Gastroesophageal sphincter (tissue), 4 donors: ENCODE results near the gene CERKL. TPM values are rescaled to one million over a fixed set of nuclear protein-coding genes. Genes with fewer than 3 reads are reported as not detected.
A peak's percentile ranks its signal among the peaks of the same experiment; 100 is the strongest.

Source experiments
- ATAC-seq: fragments of 150-250 bp; one replicate; pipeline ENCODE4 v1.9.1; 2016; ENCODE audit warnings: mild to moderate bottlenecking, moderate library complexity
- H3K27ac ChIP-seq, 4 donors: fragments of 200-600 bp; sonication (generic) in 3 of 4; 1 replicate in 3 of 4; 2 replicates in 1 of 4; pipeline ENCODE4 v1.5.1; 2016 to 2019
- H3K27me3 ChIP-seq: fragments of 200-600 bp; sonication (generic); one replicate; pipeline ENCODE4 v1.5.1; 2019
- H3K36me3 ChIP-seq, 2 donors: fragments of 200-600 bp; sonication (generic); one replicate each; pipeline ENCODE4 v1.5.1; 2019; ENCODE audit warnings: control low read depth in 1 of 2
- H3K4me1 ChIP-seq, 3 donors: fragments of 200-600 bp; sonication (generic); 1 replicate in 2 of 3; 2 replicates in 1 of 3; pipeline ENCODE4 v1.5.1; 2016 to 2019; ENCODE audit warnings: control low read depth in 2 of 3
- H3K4me3 ChIP-seq, 2 donors: fragments of 200-600 bp; sonication (generic); one replicate each; pipeline ENCODE4 v1.5.1; 2019; ENCODE audit warnings: mild to moderate bottlenecking in 1 of 2, moderate library complexity in 1 of 2
- H3K9me3 ChIP-seq, 3 donors: fragments of 200-600 bp; sonication (generic); one replicate each; pipeline ENCODE4 v1.5.1; 2017 to 2019; ENCODE audit warnings: control low read depth in 2 of 3
- CTCF ChIP-seq, 4 experiments: fragments of 200-600 bp in 2 of 4; fragments of 450-650 bp in 2 of 4; sonication (generic) in 1 of 4; IDR thresholded peaks; one replicate each; pipeline ENCODE4 v1.5.1; 2017 to 2019; ENCODE audit warnings: antibody characterized with exemption in 4 of 4, mild to moderate bottlenecking in 2 of 4, moderate library complexity in 2 of 4
- EP300 ChIP-seq: sonication (generic); formaldehyde crosslinking; IDR thresholded peaks from one replicate; pipeline ENCODE4 v1.6.1; 2017; ENCODE audit warnings: antibody characterized with exemption, mild to moderate bottlenecking
- POLR2A ChIP-seq, 2 donors: fragments of 450-650 bp; IDR thresholded peaks; one replicate each; pipeline ENCODE4 v1.6.1; 2017; ENCODE audit warnings: antibody characterized with exemption in 2 of 2, mild to moderate bottlenecking in 2 of 2, moderate library complexity in 1 of 2
- POLR2AphosphoS5 ChIP-seq: sonication (generic); formaldehyde crosslinking; IDR thresholded peaks from one replicate; pipeline ENCODE4 v1.6.1; 2017; ENCODE audit warnings: antibody characterized with exemption
- WGBS, 2 donors: methylation state at CpG; one replicate each; pipeline ENCODE4 v1.1.5; 2018; ENCODE audit warnings: low coverage in 1 of 2; 5-methylcytosine and 5-hydroxymethylcytosine counted together
- total RNA-seq, 4 donors: library from RNA; depleted of rRNA; stranded (reverse); fragments of >200 nt; gene quantifications; one replicate each; pipeline ENCODE4 v1.1.0, GENCODE V29; 2016

CERKL gene
- total RNA-seq, 4 donors from 2014 or later: 0.78 TPM; not detected in 3

GRCh38 chr2:181526014-181526413 is 130.9 kb downstream of the CERKL start:
- Histone ChIP-seq H3K36me3 (no peaks in the 10 kb centered on the region), H3K9me3 (no peaks in the 10 kb centered on the region), H3K27ac (no peak overlapping the region), H3K4me1 (no peaks in the 10 kb centered on the region), H3K27me3 (no peaks in the 10 kb centered on the region), H3K4me3 (no peak overlapping the region)
- 77 to 79% methylated on average over 4 of the region's 4 CpGs for WGBS, 2 donors
- TF ChIP-seq CTCF (IDR thresholded peaks at IDR 0.05) (no peak), POLR2AphosphoS5 (no peak), POLR2A (IDR thresholded peaks at IDR 0.05) (no peak), EP300 (no peak)
- ATAC-seq: no peak

GRCh38 chr2:181523756-181524155 is 133.1 kb downstream of the CERKL start:
- Histone ChIP-seq H3K36me3 (no peaks in the 10 kb centered on the region), H3K9me3 (no peaks in the 10 kb centered on the region), H3K4me3 (no peak overlapping the region), H3K27me3 (no peaks in the 10 kb centered on the region), H3K4me1 (no peaks in the 10 kb centered on the region), H3K27ac (no peak overlapping the region)
- TF ChIP-seq POLR2A (IDR thresholded peaks at IDR 0.05): no peak
- no peak for TF ChIP-seq CTCF (IDR thresholded peaks at IDR 0.05)
- TF ChIP-seq POLR2AphosphoS5: no peak
- no peak for TF ChIP-seq EP300
- no peak for ATAC-seq
- 82 to 87% methylated on average over 3 to 5 of the region's 5 CpGs for WGBS, 2 donors

GRCh38 chr2:181520253-181520652 is 136.7 kb downstream of the CERKL start:
- TF ChIP-seq POLR2AphosphoS5: no peak
- TF ChIP-seq POLR2A (IDR thresholded peaks at IDR 0.05): no peak
- TF ChIP-seq EP300: no peak
- no peak for TF ChIP-seq CTCF (IDR thresholded peaks at IDR 0.05)
- Histone ChIP-seq H3K27me3 (no peaks in the 10 kb centered on the region), H3K36me3 (no peaks in the 10 kb centered on the region), H3K9me3 (no peaks in the 10 kb centered on the region), H3K4me3 (no peak overlapping the region), H3K4me1 (peaks cover 0 to 18% (median 5%) of the 10 kb centered on the region in 3 donors), H3K27ac (no peak overlapping the region)
- 88 to 100% methylated on average over 1 of the region's 1 CpG for WGBS, 2 donors
- no peak for ATAC-seq

GRCh38 chr2:181517685-181518301 is 139.1 kb downstream of the CERKL start:
- TF ChIP-seq CTCF (IDR thresholded peaks at IDR 0.05) (no peak), POLR2AphosphoS5 (no peak), EP300 (no peak), POLR2A (IDR thresholded peaks at IDR 0.05) (no peak)
- Histone ChIP-seq H3K36me3 (no peaks in the 10 kb centered on the region), H3K4me3 (no peak overlapping the region), H3K4me1 (peaks cover 0 to 18% (median 5%) of the 10 kb centered on the region in 3 donors), H3K27ac (peak overlapping the region in 1 of 4 donors; percentile 36), H3K9me3 (no peaks in the 10 kb centered on the region), H3K27me3 (no peaks in the 10 kb centered on the region)
- WGBS, 2 donors: 11% methylated on average over 1 of the region's 1 CpG; no CpG with 5 or more reads in 1 of the 2 donors
- ATAC-seq: no peak

- no peaks in the 10 kb centered on the region for H3K9me3 ChIP-seq
- H3K27ac ChIP-seq: peak overlapping the region in 1 of 4 donors; percentile 36
- TF ChIP-seq POLR2A (IDR thresholded peaks at IDR 0.05): no peak
- no peak for TF ChIP-seq CTCF (IDR thresholded peaks at IDR 0.05)
- TF ChIP-seq EP300: no peak
- TF ChIP-seq POLR2AphosphoS5: no peak
- H3K27me3 ChIP-seq: no peaks in the 10 kb centered on the region
- ATAC-seq: no peak
- no peaks in the 10 kb centered on the region for H3K36me3 ChIP-seq
- H3K4me1 ChIP-seq: peaks cover 0 to 18% (median 5%) of the 10 kb centered on the region in 3 donors
- no peak overlapping the region for H3K4me3 ChIP-seq
Measured at GRCh38 chr2:181516992-181517391, 139.9 kb downstream of the CERKL start.
